ENCODE measurements around the gene CLIC6.

GRCh38 chr21:34687065-34687464 lies 18.3 kb downstream of the CLIC6 start:
- TF ChIP-seq POLR2AphosphoS5 (IDR thresholded peaks at IDR 0.05; ENCODE audit: low read depth, low read length) (no peak), POLR2A (IDR thresholded peaks at IDR 0.05; ENCODE audit: low read depth, low read length) (no peak), TAF1 (IDR thresholded peaks at IDR 0.05; ENCODE audit: borderline replicate concordance, low read depth, low read length) (no peak)
